OCI-M2 (cell line): ENCODE measurements around the gene FBXO31.
"Not testable (repeated sequence)": the region's sequence is repeated elsewhere in the genome, so short reads cannot be mapped to it uniquely, and the experiment has no call there.

Experiments
- DNase-seq: peaks from one replicate; lab custom pipeline; 2025; ENCODE audit not compliant: unreplicated experiment; lab: John Stamatoyannopoulos, UW

Gene FBXO31

DNA sequence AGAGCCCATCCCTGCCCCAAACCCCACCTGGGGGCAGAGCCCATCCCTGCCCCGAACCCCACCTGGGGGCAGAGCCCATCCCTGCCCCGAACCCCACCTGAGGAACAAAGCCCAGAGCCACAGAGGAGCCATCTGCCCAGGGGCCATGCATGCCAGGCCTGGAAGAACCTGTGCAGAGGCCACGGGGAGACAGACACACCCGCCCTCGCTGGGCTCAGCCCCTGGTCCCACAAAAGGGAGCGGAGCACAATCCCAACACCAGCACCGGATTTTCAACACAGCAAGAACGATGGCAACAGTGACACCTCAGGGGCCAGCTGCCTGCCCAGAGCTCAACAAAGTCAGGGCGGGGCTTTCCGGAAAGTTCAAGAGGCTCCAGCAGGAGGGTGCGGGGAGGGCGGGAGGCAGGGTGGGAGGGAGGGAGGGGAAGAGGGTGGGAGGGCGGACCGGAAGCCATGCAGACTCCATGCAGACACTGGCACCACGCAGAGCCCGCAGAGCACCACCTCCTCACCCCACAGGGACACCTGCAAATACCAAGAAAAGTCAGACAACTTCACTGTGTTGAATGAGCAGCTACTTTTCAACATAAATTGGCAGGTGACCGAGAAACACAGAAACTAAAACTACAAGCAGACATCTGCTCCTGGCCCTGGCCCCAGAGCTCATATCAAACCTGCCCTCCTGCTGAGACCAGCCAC lies 38.5 kb downstream of the FBXO31 start:
- DNase-seq: no peak

DNA sequence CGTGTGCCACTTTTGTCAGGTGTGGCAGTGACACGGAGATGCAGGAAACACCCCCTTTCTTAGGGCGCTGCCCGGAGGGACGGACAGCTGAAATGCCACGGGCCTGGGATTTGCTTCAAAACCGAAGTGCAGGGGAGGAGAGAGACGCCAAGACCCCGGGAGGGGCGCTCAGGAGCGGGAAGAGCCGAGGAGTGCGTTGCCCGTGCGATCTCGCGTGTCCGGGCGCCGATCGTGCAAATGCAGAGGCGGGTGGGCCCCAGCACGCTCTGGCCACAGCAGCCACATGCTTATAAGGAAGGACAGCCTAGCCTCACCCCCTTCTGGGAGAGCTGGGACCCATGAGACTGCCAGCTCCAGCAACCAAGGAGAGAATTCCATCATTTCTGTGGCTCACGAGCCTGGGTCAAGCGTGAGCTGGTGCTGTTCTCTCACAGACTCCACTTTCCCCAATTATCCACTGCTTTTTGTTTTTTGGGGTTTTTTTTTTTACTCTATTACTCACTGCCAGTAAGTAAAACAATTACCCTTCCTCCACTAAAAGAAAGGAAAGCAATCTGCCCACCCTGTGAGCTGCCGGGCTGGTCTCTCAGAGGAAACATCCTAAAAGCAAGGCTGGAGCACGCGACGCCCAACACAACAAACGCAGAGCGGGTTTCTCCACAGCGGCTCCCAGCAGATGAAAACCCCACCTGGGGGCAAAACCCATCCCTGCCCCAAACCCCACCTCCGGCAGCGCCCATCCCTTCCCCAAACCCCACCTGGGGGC lies 39.2 kb downstream of the FBXO31 start:
- DNase-seq: no peak

DNA sequence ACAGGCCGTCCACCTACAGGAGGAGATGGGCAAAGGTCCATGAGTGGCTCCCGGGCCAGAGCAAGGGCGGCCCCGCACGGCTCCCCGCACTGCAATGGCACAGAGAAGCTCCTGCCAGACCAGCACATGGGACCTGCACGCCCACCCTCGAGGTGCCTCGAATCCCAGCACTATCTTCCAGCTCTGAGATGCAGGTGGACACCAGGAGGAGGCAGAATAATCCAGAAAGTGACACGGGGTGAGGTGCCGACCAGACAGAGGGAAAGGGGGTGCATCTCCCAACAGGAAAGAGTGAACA lies 39.9 kb downstream of the FBXO31 start:
- no peak for DNase-seq

DNA sequence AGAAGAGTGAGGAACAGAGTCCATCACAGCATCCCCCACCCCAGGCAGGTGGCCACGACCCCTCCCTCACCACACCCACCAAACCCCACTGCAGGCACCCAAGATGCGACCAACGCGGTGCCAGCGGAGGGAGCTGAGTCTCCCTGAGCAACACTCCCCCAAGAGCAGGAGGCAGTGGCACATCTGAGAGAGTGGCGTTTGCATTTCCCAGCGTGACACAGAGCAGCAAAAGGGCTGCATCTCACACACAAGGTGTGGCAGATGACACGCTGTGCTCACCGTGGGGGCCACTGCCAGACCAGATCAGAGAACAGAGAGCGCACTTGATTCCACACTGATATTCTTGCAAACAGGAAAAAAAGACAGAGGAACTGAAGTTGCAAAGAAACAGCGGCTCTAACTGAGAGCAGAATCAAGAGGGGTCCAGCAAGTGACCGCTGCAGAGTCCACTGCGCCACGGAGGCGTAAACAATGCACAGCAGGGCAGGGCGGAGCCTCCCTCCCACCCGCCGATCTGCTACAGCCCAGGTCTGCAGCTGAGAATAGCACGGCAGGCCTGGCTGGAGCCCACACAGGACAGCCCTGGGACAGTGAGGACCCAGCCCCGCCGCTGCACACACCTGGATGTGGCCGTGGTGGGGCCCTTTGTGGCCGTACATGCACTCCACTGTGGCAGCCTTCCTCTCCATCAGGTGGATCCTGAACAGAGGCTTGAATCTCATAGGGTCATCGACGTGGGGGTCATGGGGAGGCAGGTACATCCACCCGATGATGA lies 40.4 kb downstream of the FBXO31 start:
- DNase-seq: no peak

DNA sequence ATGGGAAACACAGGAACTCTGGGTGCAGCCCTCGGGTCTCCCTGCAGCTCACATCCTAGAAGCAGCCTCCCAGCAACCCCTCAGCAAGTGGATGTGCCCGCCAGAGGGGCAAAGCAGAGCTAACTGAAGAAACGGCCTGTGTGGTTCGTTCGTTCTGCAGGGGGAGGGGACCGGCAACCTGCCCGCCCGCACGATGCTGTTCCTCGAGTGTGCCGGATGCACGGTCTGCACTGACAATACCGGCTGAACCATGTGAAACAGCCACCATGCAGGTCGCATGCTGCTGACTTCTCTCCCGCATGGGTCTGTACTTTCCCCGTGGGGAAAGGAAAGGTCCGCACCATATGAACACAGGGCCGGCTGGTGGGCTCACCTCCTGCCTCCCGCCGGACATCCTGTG lies 41.1 kb downstream of the FBXO31 start:
- no peak for DNase-seq

DNA sequence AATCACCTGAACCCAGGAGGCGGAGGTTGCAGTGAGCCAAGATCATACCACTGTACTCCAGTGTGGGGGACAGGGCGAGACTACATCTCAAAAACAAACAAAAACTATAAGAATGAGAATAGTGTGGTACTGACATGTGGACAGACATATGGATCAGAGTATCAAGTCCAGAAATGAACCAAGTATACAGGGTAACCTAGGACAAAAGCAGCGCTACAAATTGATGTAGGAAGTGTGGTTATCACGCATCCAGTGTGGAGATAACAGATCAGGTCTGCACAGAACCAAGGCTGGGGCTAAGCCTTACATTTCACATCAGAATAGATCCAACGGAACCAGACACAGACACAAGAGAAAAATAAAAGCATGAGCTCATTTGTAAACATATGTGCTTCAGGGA lies 43.4 kb downstream of the FBXO31 start:
- no peak for DNase-seq

DNA sequence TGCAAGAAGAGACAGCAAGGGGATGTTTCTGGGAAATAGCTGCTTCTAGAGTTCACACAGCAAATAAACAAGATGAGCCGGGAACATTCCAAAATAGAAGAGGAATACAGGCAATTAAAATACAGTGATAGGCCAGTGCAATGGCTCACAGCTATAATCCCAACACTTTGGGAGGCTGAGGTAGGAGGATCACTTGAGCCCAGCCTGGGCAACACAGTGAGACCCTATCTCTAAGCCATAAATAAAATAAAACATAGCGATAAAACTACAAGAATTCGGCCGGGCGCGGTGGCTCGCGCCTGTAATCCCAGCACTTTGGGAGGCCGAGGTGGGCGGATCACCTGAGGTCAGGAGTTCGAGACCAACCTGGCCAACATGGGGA lies 43.9 kb downstream of the FBXO31 start:
- not testable (repeated sequence) for DNase-seq

DNA sequence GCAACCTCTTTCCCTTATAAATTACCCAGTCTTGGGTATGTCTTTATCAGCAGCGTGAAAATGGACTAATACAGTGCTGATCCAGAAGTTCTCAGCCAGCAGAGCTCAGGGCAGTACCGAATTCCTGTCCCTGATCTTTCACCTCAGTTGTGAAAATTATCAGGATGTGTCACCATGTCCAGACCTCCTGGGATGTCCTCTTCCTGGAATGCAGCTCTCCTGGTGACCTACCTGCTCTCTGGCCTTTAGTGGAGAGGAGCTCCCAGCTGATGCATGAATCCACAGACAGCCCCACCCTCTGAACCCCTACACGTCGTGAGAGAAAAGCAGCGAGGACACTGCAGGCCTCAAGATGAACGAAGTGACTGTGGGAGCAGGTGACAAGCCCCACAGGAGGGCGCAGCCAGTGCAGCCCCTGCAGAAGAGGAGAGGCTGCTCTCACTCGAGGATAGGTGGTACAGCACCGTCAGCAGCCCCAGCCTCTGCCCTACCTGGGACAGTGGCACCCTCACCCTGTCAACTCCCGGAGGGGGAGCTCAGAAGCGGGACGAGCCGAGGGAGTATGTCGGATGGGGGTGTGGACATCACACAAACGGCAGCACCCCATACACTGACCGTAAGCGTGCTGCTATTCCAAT lies 44.4 kb downstream of the FBXO31 start:
- DNase-seq: no peak

DNA sequence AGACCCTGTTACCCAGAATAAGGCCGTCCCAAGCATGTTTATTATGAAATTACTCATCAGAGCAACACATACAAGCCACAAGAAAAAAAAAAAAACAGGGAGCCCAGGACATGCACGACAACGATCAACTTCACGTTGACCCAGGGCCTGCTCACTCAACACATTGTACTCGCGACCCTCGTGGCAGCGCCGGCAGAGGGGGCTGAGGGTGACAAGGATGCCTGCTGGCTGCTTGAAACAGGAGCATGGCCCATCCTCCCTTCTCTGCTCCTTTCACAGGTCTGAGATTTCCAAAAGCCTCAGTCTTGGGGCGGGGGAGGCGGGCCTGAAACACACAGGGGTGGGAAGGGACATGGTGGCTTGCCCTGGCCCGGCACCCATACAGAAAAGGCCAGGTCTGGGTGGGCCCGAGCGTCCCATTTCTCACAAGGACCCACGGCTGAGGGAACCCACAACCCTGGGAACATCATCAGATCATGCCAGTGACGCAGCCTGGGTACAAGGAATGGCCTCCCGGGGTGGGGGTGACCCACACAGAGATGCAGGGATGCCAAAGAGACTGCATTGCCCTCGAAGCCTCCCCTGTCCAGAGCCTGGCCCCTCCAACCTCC lies 45.3 kb downstream of the FBXO31 start:
- DNase-seq: no peak

DNA sequence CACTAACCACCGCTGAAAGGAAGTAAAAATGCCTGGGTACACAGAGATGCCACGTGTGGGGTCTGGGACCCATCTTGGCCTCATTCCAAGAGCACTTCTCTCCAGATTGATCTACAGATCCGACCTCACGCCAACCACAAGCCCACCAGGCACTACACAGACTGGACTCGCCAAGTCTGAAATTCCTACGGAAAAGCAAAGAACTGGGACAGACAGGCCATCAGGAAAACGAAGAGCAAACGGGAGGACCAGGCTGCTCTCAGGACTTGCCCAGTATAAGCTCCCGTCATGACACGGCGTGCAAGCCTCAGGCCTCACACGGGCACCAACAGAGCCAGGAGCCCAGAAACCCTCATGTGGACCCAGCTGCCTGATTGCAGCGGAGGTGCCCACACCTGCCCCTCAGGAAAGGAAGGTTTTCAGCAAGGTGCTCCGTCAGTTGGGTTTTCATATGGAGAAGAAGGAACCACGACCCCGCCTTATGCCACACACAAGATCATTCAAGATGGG lies 46.3 kb downstream of the FBXO31 start:
- DNase-seq: no peak

DNA sequence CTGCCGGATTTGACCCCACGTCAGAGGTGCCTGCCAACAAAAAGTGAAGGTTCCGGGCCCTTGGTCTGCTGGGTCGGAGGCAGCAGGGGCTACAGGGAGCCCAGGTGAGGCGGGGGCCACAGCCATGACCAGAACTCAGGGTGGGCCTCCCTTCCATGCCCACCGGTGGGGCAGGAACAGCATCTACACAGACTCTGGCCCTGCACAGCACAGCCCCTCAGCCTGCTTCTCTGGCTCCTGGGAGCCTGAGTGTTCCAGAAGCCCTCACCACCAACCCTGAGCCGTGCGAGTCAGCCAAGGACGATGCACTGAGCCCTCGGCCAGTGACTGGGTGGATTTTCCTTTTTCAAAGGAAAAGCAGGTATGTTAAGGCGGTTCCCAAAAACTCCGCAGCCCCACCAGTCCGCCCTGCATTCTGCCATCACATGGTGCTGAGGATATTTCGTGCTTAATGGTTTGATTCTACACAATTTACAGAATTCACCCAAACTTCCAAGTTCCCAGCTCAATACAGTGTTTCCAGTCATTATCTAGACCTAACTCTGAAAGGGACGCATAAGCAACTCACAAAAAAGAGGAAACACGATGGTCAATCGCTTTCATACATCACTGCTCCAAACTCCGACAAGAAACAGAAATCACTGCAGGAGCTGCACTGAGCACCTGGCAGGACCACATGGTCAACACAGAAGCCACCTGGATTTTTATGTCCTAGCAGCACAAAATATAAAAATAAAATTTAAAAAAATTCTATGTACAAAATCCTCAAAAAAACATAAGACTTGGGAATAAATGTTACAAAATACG lies 46.9 kb downstream of the FBXO31 start:
- no peak for DNase-seq

DNA sequence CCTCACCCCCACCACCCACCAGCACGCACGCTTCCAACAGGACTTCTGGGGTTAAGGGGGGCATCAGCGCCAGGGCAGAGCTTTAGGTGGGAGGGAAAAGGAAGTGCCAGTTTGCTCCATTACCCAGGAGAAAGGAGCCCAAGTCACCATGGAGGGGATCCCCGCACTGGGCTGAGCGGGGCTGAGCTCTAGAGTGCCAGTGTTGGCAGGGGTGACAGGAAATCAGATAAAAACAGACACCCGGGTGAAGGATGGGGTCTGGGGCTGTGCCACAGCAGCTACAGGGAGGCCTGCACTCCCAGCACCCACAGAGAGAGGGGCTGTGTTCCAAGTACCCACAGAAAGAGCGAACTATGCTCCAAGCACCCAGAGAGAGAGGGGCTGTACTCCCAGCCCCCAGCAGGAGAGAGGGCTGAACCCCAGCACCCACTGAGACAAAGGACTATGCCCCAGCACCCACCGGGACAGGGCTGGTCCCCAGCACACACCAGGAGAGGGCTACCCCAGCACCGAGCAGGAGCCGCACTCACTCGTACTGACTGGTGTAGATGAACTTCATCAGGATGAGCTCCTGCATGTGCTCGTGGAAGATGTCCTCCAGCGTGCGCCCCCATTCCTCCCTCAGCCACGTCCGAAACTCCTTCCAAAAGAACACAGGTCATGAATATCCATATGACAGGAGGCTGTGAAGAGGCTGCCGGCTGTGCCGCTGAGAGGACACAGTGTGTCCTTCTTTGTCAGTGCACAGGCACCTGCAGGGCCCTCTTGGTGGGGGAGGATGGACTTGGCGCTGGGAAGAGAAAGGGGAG lies 47.7 kb downstream of the FBXO31 start:
- DNase-seq: no peak

DNA sequence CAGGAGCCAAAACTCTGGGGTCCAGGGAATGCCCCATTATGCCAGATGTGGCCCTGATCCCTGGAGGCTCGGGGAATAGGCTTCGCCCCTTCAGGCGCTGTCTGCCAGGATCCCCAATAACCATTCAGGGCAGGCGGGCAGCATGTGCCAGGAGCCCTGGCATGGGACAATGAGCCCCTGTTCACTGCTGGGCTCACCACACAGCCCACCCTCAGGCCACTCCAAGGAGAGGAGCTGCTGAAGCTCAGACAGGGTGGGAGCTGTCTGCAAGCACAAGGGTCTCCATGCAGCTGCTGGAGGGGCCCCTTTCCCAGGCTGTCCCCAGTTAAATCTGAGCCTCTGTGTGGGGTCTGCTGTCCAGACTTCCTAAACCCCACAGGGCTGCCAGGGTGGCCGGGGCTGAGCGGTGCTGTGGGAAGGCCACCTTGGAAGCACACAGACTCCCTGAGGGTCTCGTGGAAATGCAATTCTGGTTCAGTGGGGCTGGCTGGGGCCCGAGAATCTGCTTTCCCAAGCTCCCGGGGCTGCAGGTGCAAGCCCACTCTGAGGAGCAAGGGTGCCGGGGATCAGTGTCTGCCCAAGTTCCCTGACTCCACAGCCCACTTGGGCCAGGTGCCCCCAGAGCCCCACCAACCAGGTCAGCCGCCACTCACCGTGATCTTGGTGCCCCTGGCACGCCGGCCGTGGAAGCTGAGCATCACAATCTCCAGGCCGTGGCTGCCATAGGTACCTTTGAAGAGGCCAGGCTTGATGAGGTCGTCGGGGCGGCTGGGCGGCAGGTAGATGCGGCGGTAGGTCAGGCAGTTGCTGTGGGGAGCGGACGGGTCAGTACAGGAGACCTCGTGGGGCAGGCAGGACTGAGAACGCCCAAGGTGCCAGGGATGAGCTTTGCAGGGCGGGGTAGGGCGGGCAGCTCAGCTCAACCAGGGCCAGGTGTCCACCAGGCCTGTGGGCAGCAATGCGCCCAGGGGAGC lies 48.6 kb downstream of the FBXO31 start:
- DNase-seq: no peak

DNA sequence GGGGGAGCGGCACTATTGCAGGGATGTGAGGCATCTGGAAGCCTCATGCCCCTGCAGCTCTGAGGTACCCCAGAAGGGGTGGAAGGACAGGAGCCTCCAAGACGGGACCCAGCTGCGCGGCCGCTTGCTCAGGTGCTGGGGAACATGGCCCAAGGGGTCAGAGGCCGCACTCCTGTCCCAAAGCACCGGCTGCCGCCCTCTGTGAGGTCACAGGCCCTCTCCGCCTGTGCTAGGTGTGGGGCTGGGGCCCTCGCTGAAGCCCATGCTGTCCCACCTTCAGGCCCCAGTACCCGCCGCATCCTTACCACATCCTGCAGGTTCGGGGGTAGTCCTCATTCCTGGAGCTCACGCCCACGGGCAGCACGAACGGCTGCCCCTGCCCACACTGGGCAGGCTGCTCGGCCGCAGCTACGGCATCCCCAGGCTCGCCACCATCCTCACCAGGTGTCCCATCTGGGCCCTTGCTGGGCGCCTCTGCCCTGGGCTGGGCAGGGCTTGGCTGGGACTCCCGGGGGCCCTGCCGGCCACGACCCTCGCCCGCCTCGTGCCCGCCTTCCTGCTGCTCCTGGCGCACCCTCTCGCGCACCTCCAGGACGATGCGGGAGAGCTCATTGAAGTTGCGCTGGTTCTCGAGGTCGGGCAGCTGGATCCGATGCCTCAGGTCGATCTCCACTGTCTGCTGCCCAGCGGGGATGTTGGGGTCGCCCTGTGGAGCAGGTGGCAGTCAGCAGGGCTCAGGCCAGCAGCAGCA lies 49.8 kb downstream of the FBXO31 start:
- DNase-seq: no peak

DNA sequence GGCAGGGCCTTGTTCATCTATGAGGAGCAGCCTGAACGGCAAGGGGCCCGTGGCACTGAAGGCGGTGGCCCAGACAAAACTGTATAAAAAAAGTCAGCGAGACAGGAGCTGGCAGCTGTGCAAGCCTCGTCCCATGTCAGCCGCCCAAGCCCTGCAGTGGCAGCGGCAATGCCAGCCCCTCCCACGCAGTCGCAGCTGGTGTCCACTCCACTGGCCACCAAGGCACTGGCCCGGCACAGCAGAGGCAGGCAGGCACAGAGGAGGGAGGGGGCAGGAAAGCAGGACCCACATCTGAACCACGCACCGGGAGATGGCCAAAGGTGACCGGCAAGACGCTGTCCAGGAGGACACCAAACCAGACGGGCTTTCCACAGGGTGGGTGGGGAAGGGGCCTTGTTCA lies 50.5 kb downstream of the FBXO31 start:
- no peak for DNase-seq

DNA sequence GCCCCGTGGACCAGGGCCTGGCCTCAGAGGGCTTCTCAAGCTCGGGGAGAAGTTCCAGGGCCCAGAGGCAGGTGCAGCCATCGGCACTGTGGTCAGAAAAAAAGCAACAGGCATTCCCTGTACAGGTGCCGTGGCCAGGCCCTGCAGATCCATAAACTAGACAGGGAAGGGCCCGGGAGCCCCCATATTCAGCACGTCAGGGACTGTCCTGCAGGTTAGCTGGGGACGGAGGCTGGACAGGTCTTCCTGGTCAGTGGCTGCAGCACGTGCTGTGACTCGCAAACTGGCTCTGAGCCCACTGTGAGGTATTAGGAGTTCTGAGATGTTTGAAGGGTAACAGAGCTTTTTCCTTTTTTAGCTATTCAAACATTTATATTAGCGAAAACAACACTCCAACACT lies 51.4 kb downstream of the FBXO31 start:
- DNase-seq: no peak

DNA sequence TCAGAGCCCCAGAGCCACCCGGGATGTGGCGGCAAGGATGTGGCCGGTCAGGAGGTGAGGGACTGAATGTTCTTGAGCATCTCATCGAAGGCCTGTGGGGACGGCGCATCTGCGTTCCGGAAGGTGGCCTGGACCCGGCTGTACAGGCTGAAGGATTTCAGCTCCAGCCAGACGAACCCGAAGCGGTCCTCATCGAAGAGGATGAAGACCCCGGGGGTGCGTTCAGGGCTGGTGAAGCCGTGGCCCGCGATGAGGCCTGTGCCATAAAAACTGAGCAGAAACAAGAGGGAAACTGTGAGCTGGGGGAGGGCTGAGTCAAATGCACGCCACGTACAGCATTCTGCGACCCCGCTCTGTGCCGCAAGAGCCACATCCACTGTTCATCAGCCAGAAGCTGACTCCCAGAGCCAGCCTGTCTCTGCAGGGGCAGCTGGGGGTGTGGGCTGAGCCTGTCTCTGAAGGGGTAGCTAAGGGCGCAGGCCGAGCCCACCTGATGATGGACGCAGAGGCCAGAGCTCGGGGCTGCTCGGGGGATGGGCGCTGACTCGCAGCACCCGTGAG lies 52.3 kb downstream of the FBXO31 start:
- no peak for DNase-seq
